ENCODE measurements around the gene PI16.

Gene PI16

DNA sequence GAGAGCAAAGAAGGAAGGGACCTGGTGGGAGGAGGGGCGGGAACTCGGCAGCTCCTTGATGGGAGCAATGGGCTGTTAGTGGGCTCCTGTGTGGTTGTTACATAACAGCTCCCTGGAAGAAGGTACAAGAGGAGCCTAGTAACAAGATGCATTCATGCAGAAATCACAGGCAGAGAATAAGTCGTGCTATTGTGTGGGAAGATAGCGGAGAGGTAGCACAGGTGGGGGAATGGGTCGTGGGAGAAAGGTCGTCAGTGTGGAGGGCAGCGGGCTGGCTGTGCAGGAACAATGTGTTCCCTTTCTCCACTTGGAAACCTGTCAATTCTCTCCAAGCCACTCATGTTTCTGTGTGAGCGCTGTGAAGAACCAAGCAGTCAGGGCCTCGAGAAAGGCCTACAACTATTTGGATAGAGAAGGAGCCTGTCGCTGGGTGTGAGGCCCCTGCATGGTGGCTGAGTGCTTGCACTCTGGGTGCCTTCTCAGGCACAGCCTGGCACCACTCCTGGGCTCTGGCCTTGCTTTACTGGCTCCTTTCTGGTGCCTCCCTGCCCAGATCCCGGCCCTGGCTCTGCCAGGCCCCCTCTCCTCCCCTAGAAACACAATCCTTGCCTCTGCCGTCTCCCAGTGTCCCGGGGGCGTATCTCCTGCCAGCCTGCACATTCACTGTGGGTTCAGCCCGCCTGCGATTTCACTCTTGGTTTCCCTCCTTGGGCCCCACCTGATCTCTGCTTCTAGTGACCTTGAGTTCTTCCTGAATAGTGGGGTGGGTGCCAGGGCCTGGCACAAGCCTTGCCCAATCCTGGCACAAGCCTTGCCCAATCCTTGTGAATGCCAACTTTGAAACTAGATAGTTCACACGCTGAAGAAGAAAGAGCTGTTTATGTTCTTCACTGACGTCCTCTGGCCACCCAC, 43.5 kb downstream of the PI16 start:
- Histone ChIP-seq H3K27me3 (replicated peaks; ENCODE audit: control insufficient read depth, insufficient read depth, low read length) (no peaks in the 10 kb centered on the region), H3K4me3 (replicated peaks; ENCODE audit: low read depth, low read length) (no peak overlapping the region), H3K36me3 (ENCODE audit: control insufficient read depth, insufficient read depth, low read length) (no peaks in the 10 kb centered on the region)
- TF ChIP-seq, protein P1, sequence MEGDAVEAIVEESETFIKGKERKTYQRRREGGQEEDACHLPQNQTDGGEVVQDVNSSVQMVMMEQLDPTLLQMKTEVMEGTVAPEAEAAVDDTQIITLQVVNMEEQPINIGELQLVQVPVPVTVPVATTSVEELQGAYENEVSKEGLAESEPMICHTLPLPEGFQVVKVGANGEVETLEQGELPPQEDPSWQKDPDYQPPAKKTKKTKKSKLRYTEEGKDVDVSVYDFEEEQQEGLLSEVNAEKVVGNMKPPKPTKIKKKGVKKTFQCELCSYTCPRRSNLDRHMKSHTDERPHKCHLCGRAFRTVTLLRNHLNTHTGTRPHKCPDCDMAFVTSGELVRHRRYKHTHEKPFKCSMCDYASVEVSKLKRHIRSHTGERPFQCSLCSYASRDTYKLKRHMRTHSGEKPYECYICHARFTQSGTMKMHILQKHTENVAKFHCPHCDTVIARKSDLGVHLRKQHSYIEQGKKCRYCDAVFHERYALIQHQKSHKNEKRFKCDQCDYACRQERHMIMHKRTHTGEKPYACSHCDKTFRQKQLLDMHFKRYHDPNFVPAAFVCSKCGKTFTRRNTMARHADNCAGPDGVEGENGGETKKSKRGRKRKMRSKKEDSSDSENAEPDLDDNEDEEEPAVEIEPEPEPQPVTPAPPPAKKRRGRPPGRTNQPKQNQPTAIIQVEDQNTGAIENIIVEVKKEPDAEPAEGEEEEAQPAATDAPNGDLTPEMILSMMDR (IDR thresholded peaks at IDR 0.05; ENCODE audit: insufficient read depth, low read length, poor library complexity, severe bottlenecking): no peak
- DNase-seq (ENCODE audit: extremely low read depth, insufficient read length): no peak

DNA sequence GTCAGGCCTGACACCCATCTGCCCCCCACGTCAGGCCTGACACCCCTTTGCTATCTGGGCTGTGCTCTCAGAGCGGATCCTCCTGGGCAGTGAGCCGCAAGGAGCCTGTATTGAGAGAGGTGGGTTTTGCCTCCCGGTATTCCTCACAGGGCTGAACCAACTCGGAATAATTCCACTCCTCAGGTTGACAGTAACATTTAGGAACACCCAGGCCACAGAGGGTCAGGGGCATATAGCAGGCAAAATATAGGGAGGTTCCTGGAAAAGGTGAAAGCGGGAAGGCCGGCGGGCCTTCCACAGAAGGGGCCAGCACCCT, 44.1 kb downstream of the PI16 start:
- no peak overlapping the region for H3K4me3 ChIP-seq (replicated peaks; ENCODE audit: low read depth, low read length)
- H3K36me3 ChIP-seq (ENCODE audit: control insufficient read depth, insufficient read depth, low read length): no peaks in the 10 kb centered on the region
- DNase-seq (ENCODE audit: extremely low read depth, insufficient read length): no peak
- TF ChIP-seq, protein P1 (IDR thresholded peaks at IDR 0.05; ENCODE audit: insufficient read depth, low read length, poor library complexity, severe bottlenecking): no peak
- H3K27me3 ChIP-seq (replicated peaks; ENCODE audit: control insufficient read depth, insufficient read depth, low read length): no peaks in the 10 kb centered on the region

GRCh38 chr6:36999061-36999750, 44.7 kb downstream of the PI16 start:
- DNase-seq (ENCODE audit: extremely low read depth, insufficient read length): no peak
- Histone ChIP-seq H3K4me3 (replicated peaks; ENCODE audit: low read depth, low read length) (no peak overlapping the region), H3K27me3 (replicated peaks; ENCODE audit: control insufficient read depth, insufficient read depth, low read length) (no peaks in the 10 kb centered on the region), H3K36me3 (ENCODE audit: control insufficient read depth, insufficient read depth, low read length) (no peaks in the 10 kb centered on the region)
- TF ChIP-seq, protein P1 (IDR thresholded peaks at IDR 0.05; ENCODE audit: insufficient read depth, low read length, poor library complexity, severe bottlenecking): no peak

DNA sequence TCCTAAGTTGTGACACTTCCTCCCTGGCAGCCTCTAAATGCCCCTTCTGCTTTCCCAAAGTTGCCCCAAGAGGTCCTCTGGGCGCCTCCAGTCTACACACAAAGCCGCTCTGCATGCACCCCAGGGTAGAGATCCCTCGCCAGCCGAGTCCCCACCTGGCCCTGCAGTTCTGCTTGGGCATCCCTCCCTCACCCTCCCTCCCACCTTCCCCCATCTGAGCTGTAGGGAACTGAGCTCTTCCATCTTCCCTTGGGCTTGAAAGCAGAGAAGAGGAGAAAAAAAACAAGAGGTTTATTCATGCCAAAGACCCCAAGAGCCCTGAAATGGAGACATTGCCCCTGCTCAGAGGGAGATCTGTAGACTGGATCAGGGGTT, 45.2 kb downstream of the PI16 start:
- Histone ChIP-seq H3K4me3 (replicated peaks; ENCODE audit: low read depth, low read length) (no peak overlapping the region), H3K36me3 (ENCODE audit: control insufficient read depth, insufficient read depth, low read length) (no peaks in the 10 kb centered on the region), H3K27me3 (replicated peaks; ENCODE audit: control insufficient read depth, insufficient read depth, low read length) (no peaks in the 10 kb centered on the region)
- TF ChIP-seq, protein P1 (IDR thresholded peaks at IDR 0.05; ENCODE audit: insufficient read depth, low read length, poor library complexity, severe bottlenecking): no peak
- DNase-seq (ENCODE audit: extremely low read depth, insufficient read length): no peak

DNA sequence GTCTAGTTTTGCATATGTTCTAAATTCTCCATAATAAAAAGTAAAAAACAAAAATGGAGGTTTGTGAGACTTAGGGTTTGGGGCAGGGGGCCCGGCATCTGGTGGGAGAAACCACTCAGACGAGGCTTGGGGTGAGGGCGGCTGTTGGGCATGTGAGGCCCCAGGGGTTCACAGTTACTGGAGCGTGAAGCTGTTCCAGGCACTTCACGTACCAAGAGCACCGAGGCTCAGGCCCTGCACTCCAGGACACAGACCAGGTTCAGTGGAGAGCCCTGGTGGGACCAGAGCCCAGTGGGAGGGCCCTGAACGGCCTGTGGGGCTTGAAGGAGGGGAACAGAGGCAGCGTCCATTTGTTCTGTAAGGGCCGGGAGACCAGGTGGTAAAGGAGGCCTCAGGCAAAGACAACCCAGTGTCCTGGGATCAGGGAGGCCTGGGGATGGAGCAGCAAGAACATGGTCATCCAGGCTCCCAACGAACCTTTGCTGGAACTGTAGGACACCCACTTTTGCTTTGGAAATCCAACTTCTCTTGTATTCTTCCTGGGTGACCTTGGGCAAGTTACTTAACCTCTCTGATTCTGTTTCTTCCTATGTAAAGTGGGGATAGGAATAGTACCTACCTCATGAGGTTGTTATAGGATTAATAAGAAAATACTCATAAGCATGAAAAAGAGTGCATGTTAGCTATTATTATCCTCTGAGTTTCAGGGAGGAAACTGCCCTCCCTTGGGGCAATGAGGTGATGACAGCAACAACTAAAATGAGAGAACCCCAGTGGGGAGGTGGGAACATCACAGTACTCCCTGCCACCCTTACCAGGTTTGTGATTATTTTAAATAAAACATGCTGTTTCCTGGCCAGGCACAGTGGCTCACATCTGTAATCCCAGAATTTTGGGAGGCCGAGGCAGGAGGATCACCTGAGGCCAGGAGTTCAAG, 49.8 kb downstream of the PI16 start:
- Histone ChIP-seq H3K4me3 (replicated peaks; ENCODE audit: low read depth, low read length) (no peak overlapping the region), H3K36me3 (ENCODE audit: control insufficient read depth, insufficient read depth, low read length) (peaks cover 6% of the 10 kb centered on the region), H3K27me3 (replicated peaks; ENCODE audit: control insufficient read depth, insufficient read depth, low read length) (no peaks in the 10 kb centered on the region)
- DNase-seq (ENCODE audit: extremely low read depth, insufficient read length): peak; percentile 59
- TF ChIP-seq, protein P1 (IDR thresholded peaks at IDR 0.05; ENCODE audit: insufficient read depth, low read length, poor library complexity, severe bottlenecking): no peak

All from GM06990 (cell line).